NB4 (cell line): ENCODE results near the gene TMEM120B.
A peak's percentile ranks its signal among the peaks of the same experiment; 100 is the strongest.
"Not testable (repeated sequence)": the region's sequence is repeated elsewhere in the genome, so short reads cannot be mapped to it uniquely, and the experiment has no call there.

Experiments
- DNase-seq: peaks from one replicate; pipeline ENCODE4 v3.0.0; 2010; ENCODE audit warnings: low read depth
- H3K4me3 ChIP-seq: one replicate; pipeline ENCODE4 v1.5.1; 2011; ENCODE audit warnings: mild to moderate bottlenecking, low read depth, low read length, moderate library complexity
- MYC ChIP-seq: IDR thresholded peaks from 2 replicates; pipeline ENCODE4 v1.6.1; 2011; ENCODE audit warnings: low read depth, low read length
- POLR2A ChIP-seq: IDR thresholded peaks from 2 replicates; pipeline ENCODE4 v1.6.1; 2011; ENCODE audit warnings: mild to moderate bottlenecking; ENCODE audit not compliant: insufficient read length; ENCODE audit errors: extremely low read depth
- TF ChIP-seq, protein P1 (sequence below): IDR thresholded peaks from one replicate; pipeline ENCODE4 v1.5.1; 2012; ENCODE audit warnings: low read depth, low read length
- TF ChIP-seq, protein P2 (sequence below): IDR thresholded peaks from 2 replicates; pipeline ENCODE4 v1.6.1; 2011; ENCODE audit warnings: low read depth, low read length

Gene TMEM120B

DNA sequence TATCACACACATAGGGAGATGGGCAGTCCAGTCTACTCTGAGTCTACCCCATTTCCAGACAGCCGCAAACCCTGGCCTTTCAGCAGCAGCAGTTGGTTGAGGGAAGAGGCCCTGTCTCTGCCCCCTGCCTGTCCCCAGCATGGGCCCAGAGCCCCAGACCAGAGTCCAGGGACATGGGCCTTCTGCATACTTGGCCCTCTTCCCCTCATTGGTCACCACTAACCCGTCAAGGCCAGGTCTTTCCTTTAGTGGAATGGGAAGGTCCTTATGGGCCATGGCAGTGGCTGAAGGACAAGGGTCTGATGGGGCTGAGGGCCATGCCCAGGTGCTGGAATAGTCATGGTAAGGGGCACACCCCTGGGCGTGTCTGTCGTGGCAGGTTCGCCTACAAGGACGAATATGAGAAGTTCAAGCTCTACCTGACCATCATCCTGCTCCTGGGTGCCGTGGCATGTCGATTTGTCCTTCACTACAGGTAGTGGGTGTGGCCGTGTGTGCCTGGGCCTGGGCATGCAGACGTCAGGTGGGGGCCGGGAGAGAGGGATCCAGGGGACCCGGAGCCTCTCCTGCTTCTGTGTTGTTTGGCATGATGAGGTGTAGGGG is 39.3 kb downstream of the TMEM120B start:
- H3K4me3 ChIP-seq: no peak overlapping the region
- DNase-seq: no peak
- TF ChIP-seq, protein P1, sequence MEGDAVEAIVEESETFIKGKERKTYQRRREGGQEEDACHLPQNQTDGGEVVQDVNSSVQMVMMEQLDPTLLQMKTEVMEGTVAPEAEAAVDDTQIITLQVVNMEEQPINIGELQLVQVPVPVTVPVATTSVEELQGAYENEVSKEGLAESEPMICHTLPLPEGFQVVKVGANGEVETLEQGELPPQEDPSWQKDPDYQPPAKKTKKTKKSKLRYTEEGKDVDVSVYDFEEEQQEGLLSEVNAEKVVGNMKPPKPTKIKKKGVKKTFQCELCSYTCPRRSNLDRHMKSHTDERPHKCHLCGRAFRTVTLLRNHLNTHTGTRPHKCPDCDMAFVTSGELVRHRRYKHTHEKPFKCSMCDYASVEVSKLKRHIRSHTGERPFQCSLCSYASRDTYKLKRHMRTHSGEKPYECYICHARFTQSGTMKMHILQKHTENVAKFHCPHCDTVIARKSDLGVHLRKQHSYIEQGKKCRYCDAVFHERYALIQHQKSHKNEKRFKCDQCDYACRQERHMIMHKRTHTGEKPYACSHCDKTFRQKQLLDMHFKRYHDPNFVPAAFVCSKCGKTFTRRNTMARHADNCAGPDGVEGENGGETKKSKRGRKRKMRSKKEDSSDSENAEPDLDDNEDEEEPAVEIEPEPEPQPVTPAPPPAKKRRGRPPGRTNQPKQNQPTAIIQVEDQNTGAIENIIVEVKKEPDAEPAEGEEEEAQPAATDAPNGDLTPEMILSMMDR: no peak
- no peak for TF ChIP-seq POLR2A
- TF ChIP-seq MYC: no peak
- TF ChIP-seq, protein P2, sequence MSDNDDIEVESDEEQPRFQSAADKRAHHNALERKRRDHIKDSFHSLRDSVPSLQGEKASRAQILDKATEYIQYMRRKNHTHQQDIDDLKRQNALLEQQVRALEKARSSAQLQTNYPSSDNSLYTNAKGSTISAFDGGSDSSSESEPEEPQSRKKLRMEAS: no peak

DNA sequence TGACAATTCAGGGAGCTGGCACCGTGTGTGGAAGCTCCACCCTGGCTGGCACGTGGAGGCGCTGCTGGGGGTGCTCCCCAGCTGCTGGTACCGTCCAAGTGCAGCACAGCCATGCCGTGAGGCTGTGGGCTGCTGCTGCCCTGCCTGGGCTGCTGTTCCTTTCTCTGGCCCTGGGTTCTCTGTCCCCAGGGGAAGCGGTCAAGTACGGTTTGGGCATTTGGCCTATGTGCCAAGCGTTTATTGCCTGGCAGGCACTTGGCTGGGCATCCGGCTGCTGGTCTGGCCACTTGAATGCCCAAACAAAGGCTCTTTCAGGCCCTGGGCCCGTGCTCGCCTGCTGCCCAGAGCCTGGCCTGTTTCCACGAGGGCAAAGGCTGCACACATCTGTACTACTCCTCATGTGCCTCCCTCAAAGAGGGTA is 41.3 kb downstream of the TMEM120B start:
- H3K4me3 ChIP-seq: no peak overlapping the region
- no peak for DNase-seq
- TF ChIP-seq, protein P1: no peak
- TF ChIP-seq, protein P2: no peak
- no peak for TF ChIP-seq MYC

DNA sequence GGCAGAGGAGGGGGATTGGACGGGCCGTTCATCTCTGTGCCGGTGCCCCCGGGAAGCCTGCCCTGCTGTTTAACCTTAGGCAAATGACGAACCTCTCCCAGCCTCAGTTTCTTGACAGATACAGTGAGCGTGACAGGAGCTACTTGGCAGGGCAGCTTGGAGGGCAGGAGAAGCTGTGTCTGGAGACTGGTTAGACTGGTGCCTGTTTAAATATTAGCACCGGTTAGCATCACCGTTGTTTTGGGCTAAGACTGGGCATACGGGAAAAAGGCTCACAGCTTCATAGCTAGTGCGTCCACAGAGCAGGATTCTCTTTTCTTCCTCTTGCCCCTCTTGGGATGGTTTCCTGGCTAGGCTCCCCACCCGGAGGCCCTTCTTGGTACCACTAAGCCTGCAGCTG is 42.3 kb downstream of the TMEM120B start:
- no peak for DNase-seq
- H3K4me3 ChIP-seq: no peak overlapping the region
- no peak for TF ChIP-seq POLR2A

DNA sequence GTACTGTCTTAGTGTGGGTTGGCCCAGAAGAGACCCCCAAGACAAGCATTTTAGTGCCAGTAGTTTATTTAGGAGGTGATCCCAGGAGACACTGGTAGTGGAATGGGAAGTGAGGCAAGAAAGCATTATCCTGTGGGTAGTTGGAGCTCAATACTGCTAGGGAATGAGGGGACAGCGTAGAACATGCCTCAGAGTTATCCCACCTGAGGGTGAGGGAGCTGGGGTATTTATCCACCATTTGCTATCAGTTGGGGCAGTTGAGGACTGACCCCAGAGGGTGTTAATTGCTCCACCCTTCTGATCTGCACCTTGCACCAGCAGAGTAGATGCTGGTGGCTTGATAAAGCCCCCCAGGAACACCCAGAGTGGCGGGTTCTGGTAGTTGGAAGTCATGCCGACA is 43.0 kb downstream of the TMEM120B start:
- peak; percentile 4 for DNase-seq
- H3K4me3 ChIP-seq: no peak overlapping the region
- TF ChIP-seq MYC (no peak), POLR2A (no peak)

DNA sequence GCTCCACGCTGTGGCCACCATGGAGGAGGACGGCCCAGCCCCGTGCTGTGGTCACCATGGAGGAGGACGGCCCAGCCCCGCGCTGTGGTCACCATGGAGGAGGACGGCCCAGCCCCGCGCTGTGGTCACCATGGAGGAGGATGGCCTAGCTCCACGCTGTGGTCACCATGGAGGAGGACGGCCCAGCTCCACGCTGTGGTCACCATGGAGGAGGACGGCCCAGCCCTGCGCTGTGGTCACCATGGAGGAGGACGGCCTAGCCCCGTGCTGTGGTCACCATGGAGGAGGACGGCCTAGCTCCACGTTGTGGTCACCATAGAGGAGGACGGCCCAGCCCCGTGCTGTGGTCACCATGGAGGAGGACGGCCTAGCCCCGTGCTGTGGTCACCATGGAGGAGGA is 46.0 kb downstream of the TMEM120B start:
- not testable (repeated sequence) for H3K4me3 ChIP-seq
- peak; percentile 4 for DNase-seq

DNA sequence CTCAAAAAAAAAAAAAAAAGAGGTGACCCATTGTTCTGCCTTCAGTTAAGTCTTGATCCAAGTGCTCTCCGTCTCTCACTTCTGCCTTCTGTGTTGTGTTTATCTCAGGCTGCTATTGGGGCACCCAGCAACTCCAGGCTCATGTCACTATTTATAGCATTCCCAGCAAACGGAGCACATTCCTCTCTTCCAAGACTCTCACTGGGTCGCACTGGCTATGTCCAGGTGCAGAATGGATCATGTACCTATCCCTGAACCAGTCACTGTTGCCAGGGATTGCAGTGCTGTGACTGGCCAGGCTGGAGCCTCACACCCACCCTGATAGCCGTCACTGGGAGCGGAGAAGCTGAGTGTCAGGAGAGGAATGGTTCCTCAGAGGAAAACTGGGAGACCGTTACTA is 49.7 kb downstream of the TMEM120B start:
- no peak overlapping the region for H3K4me3 ChIP-seq
- DNase-seq: no peak
- TF ChIP-seq, protein P2: no peak
- TF ChIP-seq, protein P1: no peak
- TF ChIP-seq POLR2A (no peak), MYC (no peak)

DNA sequence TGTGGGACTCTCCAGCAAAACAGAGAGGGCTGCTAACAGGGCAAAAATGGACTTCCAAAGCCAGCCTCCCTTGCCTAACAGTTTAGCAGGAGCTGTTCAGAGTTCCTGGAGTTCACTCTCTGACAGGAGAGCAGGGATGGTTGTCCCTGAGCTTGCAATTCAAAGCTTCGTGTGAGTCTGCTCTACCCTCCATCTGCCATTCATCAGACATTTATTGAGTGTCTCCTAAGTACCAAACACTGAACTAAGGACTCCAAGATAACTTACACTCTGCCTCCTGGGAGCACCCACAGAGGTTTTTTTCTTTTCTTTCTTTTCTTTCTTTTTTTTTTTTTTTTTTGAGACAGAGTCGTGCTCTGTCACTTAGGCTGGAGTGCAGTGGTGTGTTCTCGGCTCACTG is 52.3 kb downstream of the TMEM120B start:
- no peak overlapping the region for H3K4me3 ChIP-seq
- no peak for DNase-seq
- TF ChIP-seq POLR2A (no peak), MYC (no peak)
- TF ChIP-seq, protein P1: no peak
- TF ChIP-seq, protein P2: no peak
